ENCODE results near the gene TIMP2.
"Not testable (repeated sequence)": the region's sequence is repeated elsewhere in the genome, so short reads cannot be mapped to it uniquely, and the experiment has no call there.

TIMP2 gene

GRCh38 chr17:78946131-78946530 lies 20.9 kb upstream of the TIMP2 start:
- peaks cover 9% of the 10 kb centered on the region for H3K9me3 Mint-ChIP-seq
- H3K36me3 Mint-ChIP-seq (ENCODE audit: low read depth), result peaks cover 4% of the 10 kb centered on the region
- peaks cover 4% of the 10 kb centered on the region for H3K27me3 Mint-ChIP-seq
- no peak overlapping the region for H3K4me3 Mint-ChIP-seq
- ATAC-seq (no peak), DNase-seq (no peak)
- H3K4me1 Mint-ChIP-seq, result peaks cover 2% of the 10 kb centered on the region
- H3K27ac Mint-ChIP-seq, result no peak overlapping the region

GRCh38 chr17:78945455-78945854 lies 20.3 kb upstream of the TIMP2 start:
- not testable (repeated sequence) for H3K4me1 Mint-ChIP-seq; H3K9me3 Mint-ChIP-seq; H3K4me3 Mint-ChIP-seq; DNase-seq; H3K27me3 Mint-ChIP-seq; ATAC-seq; H3K36me3 Mint-ChIP-seq (ENCODE audit: low read depth); H3K27ac Mint-ChIP-seq

DNA sequence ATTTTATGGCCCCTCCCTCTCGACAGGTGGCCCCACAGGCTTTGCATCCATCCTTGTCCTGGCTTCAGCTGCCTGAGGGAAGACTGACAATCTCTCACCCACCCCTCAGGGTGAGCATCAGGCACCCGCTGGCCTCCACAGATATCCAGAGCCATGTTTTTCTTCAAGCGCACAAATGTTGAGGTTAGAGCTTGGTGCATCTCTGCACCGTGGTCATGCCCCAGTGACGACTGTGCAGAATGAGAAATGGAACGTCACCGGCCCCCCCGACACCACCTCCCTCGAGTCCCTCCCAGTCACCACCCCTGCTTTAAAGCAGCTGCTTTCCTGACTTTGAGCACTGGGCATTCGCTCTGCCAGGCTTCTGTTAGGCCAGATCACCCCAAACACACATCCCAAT lies 19.8 kb upstream of the TIMP2 start:
- H3K27ac Mint-ChIP-seq, result no peak overlapping the region
- no peak overlapping the region for H3K4me3 Mint-ChIP-seq
- DNase-seq (no peak), ATAC-seq (no peak)
- no peaks in the 10 kb centered on the region for H3K9me3 Mint-ChIP-seq
- no peaks in the 10 kb centered on the region for H3K36me3 Mint-ChIP-seq (ENCODE audit: low read depth)
- H3K27me3 Mint-ChIP-seq, result peaks cover 4% of the 10 kb centered on the region
- peaks cover 2% of the 10 kb centered on the region for H3K4me1 Mint-ChIP-seq

- no peak for DNase-seq
- no peak overlapping the region for H3K4me3 Mint-ChIP-seq
- H3K4me1 Mint-ChIP-seq, result peaks cover 2% of the 10 kb centered on the region
- H3K27me3 Mint-ChIP-seq, result peaks cover 4% of the 10 kb centered on the region
- ATAC-seq, result no peak
- H3K36me3 Mint-ChIP-seq (ENCODE audit: low read depth), result no peaks in the 10 kb centered on the region
- no peak overlapping the region for H3K27ac Mint-ChIP-seq
- H3K9me3 Mint-ChIP-seq, result no peaks in the 10 kb centered on the region
Observed at GRCh38 chr17:78944026-78944425, 18.8 kb upstream of the TIMP2 start.

DNA sequence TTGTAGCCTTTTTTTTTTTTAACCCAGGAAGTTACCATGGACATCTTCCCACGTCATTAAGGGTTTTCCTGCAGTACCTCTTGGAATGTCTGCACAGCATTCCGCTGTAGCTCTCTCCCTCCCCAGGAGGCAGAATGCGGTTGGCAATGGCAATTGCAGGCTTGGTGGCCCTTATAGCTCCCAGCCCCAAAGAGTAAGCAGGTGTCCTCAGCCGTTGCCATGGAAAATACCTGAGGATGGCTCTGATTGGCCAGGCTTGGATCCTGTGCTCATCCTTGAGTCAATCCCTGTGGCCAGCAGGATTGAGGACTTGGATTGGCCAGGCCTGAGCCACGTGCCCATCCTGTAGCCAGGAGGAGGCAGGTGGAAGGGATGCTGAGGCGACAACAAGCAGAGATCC lies 15.5 kb upstream of the TIMP2 start:
- Mint-ChIP-seq H3K4me3 (no peak overlapping the region), H3K9me3 (no peaks in the 10 kb centered on the region), H3K4me1 (peaks cover 2% of the 10 kb centered on the region), H3K36me3 (ENCODE audit: low read depth) (no peaks in the 10 kb centered on the region), H3K27me3 (peaks cover 3% of the 10 kb centered on the region), H3K27ac (no peak overlapping the region)
- DNase-seq (no peak), ATAC-seq (no peak)

- Mint-ChIP-seq H3K27me3 (peaks cover 5% of the 10 kb centered on the region), H3K9me3 (no peaks in the 10 kb centered on the region), H3K36me3 (ENCODE audit: low read depth) (no peaks in the 10 kb centered on the region), H3K4me3 (no peak overlapping the region), H3K27ac (no peak overlapping the region), H3K4me1 (peaks cover 2% of the 10 kb centered on the region)
- DNase-seq, result no peak
- ATAC-seq, result no peak
Observed at GRCh38 chr17:78940258-78940657, 15.1 kb upstream of the TIMP2 start.

GRCh38 chr17:78939615-78940014 lies 14.4 kb upstream of the TIMP2 start:
- DNase-seq, result no peak
- no peak overlapping the region for H3K27ac Mint-ChIP-seq
- peaks cover 5% of the 10 kb centered on the region for H3K27me3 Mint-ChIP-seq

DNA sequence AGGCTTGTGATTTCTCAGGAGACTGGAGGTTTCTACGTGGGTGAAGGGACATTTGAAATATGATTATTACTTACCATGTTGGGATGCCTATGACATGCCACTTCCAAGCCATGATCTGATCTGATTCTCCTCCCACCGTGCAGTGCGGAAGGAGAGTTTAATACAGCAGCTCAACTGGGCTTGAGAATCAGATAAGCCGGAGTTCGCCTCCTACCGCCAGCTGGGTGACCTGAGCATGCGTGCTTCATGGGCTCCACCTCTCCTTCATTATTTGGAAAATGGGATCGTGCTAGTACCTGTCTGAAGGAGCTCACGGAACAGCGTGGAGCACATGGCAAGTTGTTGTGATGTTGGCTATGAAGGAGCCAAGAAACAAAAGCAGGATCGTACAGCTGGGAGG lies 12.4 kb upstream of the TIMP2 start:
- ATAC-seq, result no peak
- DNase-seq, result no peak
- Mint-ChIP-seq H3K27ac (no peak overlapping the region), H3K9me3 (no peaks in the 10 kb centered on the region), H3K4me1 (peaks cover 9% of the 10 kb centered on the region), H3K36me3 (ENCODE audit: low read depth) (no peaks in the 10 kb centered on the region), H3K4me3 (no peak overlapping the region), H3K27me3 (peaks cover 3% of the 10 kb centered on the region)

More at GRCh38 chr17:78939615-78940014, 14.4 kb upstream of the TIMP2 start:
- H3K4me1 Mint-ChIP-seq, result no peaks in the 10 kb centered on the region
- H3K9me3 Mint-ChIP-seq, result no peaks in the 10 kb centered on the region
- no peak overlapping the region for H3K4me3 Mint-ChIP-seq
- ATAC-seq, result no peak
- no peaks in the 10 kb centered on the region for H3K36me3 Mint-ChIP-seq (ENCODE audit: low read depth)

GRCh38 chr17:78935419-78936323 lies 10.5 kb upstream of the TIMP2 start:
- Mint-ChIP-seq H3K27me3 (peaks cover 3% of the 10 kb centered on the region), H3K9me3 (no peaks in the 10 kb centered on the region), H3K4me1 (peaks cover 9% of the 10 kb centered on the region), H3K27ac (no peak overlapping the region), H3K36me3 (ENCODE audit: low read depth) (no peaks in the 10 kb centered on the region), H3K4me3 (no peak overlapping the region)
- ATAC-seq, result no peak
- no peak for DNase-seq

- no peak for DNase-seq
- peaks cover 9% of the 10 kb centered on the region for H3K4me1 Mint-ChIP-seq
- peaks cover 3% of the 10 kb centered on the region for H3K27me3 Mint-ChIP-seq
- no peaks in the 10 kb centered on the region for H3K9me3 Mint-ChIP-seq
- ATAC-seq, result no peak
- no peak overlapping the region for H3K27ac Mint-ChIP-seq
- no peak overlapping the region for H3K4me3 Mint-ChIP-seq
- H3K36me3 Mint-ChIP-seq (ENCODE audit: low read depth), result no peaks in the 10 kb centered on the region
Observed at GRCh38 chr17:78934681-78935418, 9.7 kb upstream of the TIMP2 start.

DNA sequence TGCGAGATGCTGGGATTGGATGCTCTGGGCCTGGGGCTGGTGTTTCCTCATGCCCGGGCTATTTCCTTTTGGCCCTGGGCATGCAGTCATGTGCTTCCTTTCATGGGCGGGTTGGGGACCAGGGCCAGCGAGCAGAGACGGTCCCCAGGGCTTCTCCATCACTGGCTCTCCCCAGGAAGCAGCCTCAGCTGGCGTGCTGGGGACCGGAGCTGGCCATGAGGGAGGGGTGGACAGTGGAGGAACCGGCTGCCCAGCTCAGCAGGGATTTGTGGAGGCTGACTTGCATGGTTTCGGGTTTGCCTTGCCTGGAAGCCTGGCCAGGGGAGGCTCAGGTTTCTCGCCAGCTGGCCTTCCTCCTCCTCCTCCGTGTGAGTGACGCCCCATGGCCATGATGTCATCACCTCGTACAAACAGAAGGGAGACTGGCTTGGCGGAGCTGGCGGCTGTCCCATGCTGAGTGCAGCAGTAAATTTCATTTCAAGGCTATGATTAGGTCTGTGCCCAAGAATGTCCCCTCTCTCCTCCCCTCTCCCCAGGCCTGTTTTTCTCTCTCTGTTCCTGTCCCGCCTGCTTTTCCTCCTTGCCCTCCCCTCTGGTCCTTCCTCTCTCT lies 8.9 kb upstream of the TIMP2 start:
- peaks cover 3% of the 10 kb centered on the region for H3K27me3 Mint-ChIP-seq
- no peak overlapping the region for H3K27ac Mint-ChIP-seq
- H3K4me3 Mint-ChIP-seq, result no peak overlapping the region
- no peaks in the 10 kb centered on the region for H3K36me3 Mint-ChIP-seq (ENCODE audit: low read depth)
- ATAC-seq (no peak), DNase-seq (no peak)
- H3K4me1 Mint-ChIP-seq, result peaks cover 9% of the 10 kb centered on the region
- H3K9me3 Mint-ChIP-seq, result no peaks in the 10 kb centered on the region

GRCh38 chr17:78933025-78933958 lies 8.1 kb upstream of the TIMP2 start:
- peak; percentile 90 for ATAC-seq
- Mint-ChIP-seq H3K27ac (peak overlapping the region; percentile 43), H3K9me3 (no peaks in the 10 kb centered on the region), H3K36me3 (ENCODE audit: low read depth) (no peaks in the 10 kb centered on the region), H3K27me3 (peaks cover 3% of the 10 kb centered on the region), H3K4me3 (no peak overlapping the region), H3K4me1 (peaks cover 9% of the 10 kb centered on the region)
- DNase-seq, result peak; percentile 36

DNA sequence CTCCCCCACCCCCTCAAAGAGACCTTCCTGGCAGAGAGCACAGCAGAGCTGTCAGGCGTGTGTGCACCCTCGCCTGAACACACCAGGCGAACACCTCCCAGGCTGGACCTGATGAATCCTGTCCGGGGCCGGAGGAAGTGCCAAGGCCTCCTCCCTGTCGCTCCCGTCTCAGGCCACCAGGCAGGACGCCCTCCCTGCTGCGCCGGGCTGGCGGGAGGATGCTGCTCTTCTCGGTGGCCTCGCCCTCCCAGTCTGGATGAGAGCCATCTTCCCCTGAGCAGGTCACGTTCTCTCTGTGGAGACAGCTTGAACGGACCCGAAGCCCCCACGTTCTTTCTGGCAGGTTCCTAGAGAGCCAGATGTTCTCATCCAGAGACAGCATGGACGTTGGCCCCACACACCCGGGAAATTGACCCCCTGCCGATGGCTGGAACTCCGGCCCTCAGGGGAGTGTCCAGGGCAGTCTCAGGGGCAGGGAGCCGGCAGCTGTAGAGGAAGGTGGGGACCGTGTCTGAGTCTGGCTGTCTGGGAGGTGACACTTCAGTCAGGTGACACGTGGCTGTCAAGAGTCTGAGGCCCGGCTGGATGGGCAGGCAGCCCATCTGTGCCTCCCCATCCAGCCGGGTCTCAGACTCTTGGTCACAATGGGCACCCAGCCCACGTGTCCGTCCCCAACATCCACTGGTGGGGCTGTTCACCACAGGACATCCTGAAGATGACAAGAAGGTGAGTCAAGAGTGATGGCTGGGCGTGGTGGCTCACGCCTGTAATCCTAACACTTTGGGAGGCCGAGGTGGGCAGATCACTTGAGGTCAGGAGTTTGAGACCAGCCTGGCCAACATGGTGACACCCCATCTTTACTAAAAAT lies 5.0 kb upstream of the TIMP2 start:
- DNase-seq, result no peak
- H3K36me3 Mint-ChIP-seq (ENCODE audit: low read depth), result no peaks in the 10 kb centered on the region
- no peak overlapping the region for H3K27ac Mint-ChIP-seq
- peaks cover 9% of the 10 kb centered on the region for H3K4me1 Mint-ChIP-seq
- H3K9me3 Mint-ChIP-seq, result no peaks in the 10 kb centered on the region
- ATAC-seq, result no peak
- H3K27me3 Mint-ChIP-seq, result peaks cover 11% of the 10 kb centered on the region
- H3K4me3 Mint-ChIP-seq, result no peak overlapping the region

All from activated naive CD8-positive, alpha-beta T cell treated with anti-CD3 and anti-CD28 coated beads, Interleukin-2, amount 50 U/mL, for 24 hours (primary cell).